ENCODE data around the gene SLC25A21. TPM values are rescaled to one million over a fixed set of nuclear protein-coding genes. Genes with fewer than 3 reads are reported as not detected.

Gene SLC25A21
- total RNA-seq, 4 donors from 2014 or later = 0.08 to 0.29 TPM; not detected in 2

DNA sequence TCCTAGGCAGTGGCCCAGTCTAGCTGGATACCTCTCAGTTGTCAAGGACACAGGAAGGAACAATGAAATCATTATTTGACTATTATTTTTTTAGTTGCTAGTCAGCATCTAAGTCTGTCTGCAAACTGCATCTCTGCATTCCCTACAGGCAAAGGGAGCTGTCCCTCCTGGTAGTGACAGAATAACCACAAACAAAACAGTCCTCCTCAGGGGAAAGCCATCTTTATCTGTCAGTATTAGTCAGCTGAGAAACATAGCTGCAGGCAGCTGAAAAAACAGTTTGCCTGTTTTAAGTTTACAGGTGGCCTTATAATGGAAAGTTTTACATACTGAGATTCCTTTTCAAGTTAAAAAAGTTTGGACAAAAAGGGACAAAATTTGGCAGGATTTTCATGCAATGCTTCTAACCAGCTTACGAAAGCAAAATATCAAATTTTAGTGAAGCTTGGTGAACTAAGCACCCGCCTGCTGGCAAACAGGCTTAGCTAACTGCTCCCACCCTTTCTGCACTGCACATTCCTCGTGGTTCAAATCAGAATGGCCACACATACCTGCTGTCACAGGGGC lies 29.5 kb downstream of the SLC25A21 start:
- H3K4me3 ChIP-seq (ENCODE audit: low read depth, poor library complexity, severe bottlenecking) = no peak overlapping the region
- whole genome bisulfite sequencing, 2 donors = 55 to 61% methylated on average over 3 of the region's 3 CpGs
- no peak for TF ChIP-seq CTCF (IDR thresholded peaks at IDR 0.05)
- TF ChIP-seq POLR2A (IDR thresholded peaks at IDR 0.05) = no peak
- intact Hi-C loops (cut with DNase I; ENCODE audit: low total_unique reads) = no loop called here
- no peak for DNase-seq (ENCODE audit: low spot score in 2 of 2)

DNA sequence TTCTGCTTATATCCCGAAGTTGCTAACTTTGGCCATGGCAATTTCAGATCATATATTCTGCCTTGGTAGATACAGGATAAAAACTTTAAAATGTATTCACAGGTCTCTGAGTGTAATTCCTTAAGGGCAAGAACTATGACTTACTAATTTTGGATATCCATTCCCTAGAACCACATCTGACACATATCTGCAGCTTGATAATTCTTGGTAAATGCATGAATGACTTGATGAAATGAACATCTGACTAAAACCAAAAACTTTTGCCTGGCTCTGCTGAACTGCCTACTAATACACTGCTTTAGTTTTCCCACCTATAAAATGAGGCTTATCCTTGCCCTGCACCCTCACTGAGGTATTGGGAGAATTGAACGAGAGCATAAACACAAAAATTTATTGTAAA lies 32.2 kb downstream of the SLC25A21 start:
- no peak overlapping the region for H3K4me3 ChIP-seq (ENCODE audit: low read depth, poor library complexity, severe bottlenecking)
- DNase-seq (ENCODE audit: low spot score in 2 of 2) = no peak
- TF ChIP-seq POLR2A (IDR thresholded peaks at IDR 0.05) = no peak
- TF ChIP-seq CTCF (IDR thresholded peaks at IDR 0.05) = no peak
- intact Hi-C loops (cut with DNase I; ENCODE audit: low total_unique reads) = no loop called here
- WGBS, 2 donors = 89% methylated on average over 2 of the region's 2 CpGs

GRCh38 chr14:37139710-37140109 lies 32.7 kb downstream of the SLC25A21 start:
- intact Hi-C loops (cut with DNase I; ENCODE audit: low total_unique reads) = no loop called here
- 77 to 82% methylated on average over 3 of the region's 3 CpGs for WGBS, 2 donors
- TF ChIP-seq CTCF (IDR thresholded peaks at IDR 0.05) (no peak), POLR2A (IDR thresholded peaks at IDR 0.05) (no peak)
- no peak for DNase-seq (ENCODE audit: low spot score in 2 of 2)
- no peak overlapping the region for H3K4me3 ChIP-seq (ENCODE audit: low read depth, poor library complexity, severe bottlenecking)

GRCh38 chr14:37138898-37139297 lies 33.5 kb downstream of the SLC25A21 start:
- intact Hi-C loops (cut with DNase I; ENCODE audit: low total_unique reads) = no loop called here
- DNase-seq (ENCODE audit: low spot score in 2 of 2) = no peak
- no peak overlapping the region for H3K4me3 ChIP-seq (ENCODE audit: low read depth, poor library complexity, severe bottlenecking)
- 70 to 75% methylated on average over 2 of the region's 2 CpGs for WGBS, 2 donors
- no peak for TF ChIP-seq POLR2A (IDR thresholded peaks at IDR 0.05)
- no peak for TF ChIP-seq CTCF (IDR thresholded peaks at IDR 0.05)

- DNase-seq (ENCODE audit: low spot score in 2 of 2) = no peak
- TF ChIP-seq CTCF (IDR thresholded peaks at IDR 0.05) = no peak
- no peak for TF ChIP-seq POLR2A (IDR thresholded peaks at IDR 0.05)
- H3K4me3 ChIP-seq (ENCODE audit: low read depth, poor library complexity, severe bottlenecking) = no peak overlapping the region
- WGBS, 2 donors = 90 to 94% methylated on average over 3 of the region's 3 CpGs
- intact Hi-C loops (cut with DNase I; ENCODE audit: low total_unique reads) = no loop called here
These were observed 39.0 kb downstream of the SLC25A21 start for GRCh38 chr14:37133284-37133913.

GRCh38 chr14:37131205-37131604 lies 41.2 kb downstream of the SLC25A21 start:
- H3K4me3 ChIP-seq (ENCODE audit: low read depth, poor library complexity, severe bottlenecking) = no peak overlapping the region
- intact Hi-C loops (cut with DNase I; ENCODE audit: low total_unique reads) = no loop called here
- TF ChIP-seq CTCF (IDR thresholded peaks at IDR 0.05) (no peak), POLR2A (IDR thresholded peaks at IDR 0.05) (no peak)
- WGBS, 2 donors = 63% methylated on average over 2 of the region's 2 CpGs
- DNase-seq (ENCODE audit: low spot score in 2 of 2) = no peak

Measured in lower leg skin (tissue), 4 donors.